KMS-11 (cell line): ENCODE data around the gene SLC22A23.
A peak's percentile ranks its signal among the peaks of the same experiment; 100 is the strongest.

Experiments used
- H2AFZ ChIP-seq: fragments of 200-600 bp; sonication (generic); 2 replicates; pipeline ENCODE4 v1.6.1; 2016; ENCODE audit warnings: antibody characterized with exemption, mixed run types, low read depth
- H3K27ac ChIP-seq: fragments of 200-600 bp; sonication (generic); 2 replicates; pipeline ENCODE4 v1.6.1; 2016; ENCODE audit warnings: mild to moderate bottlenecking, mixed run types
- H3K27me3 ChIP-seq: fragments of 200-600 bp; sonication (generic); 2 replicates; pipeline ENCODE4 v1.6.1; 2017; ENCODE audit warnings: mild to moderate bottlenecking, low read depth, mixed run types, moderate library complexity; ENCODE audit not compliant: insufficient read depth
- H3K36me3 ChIP-seq: fragments of 200-600 bp; sonication (generic); 2 replicates; pipeline ENCODE4 v1.6.1; 2017; ENCODE audit warnings: mild to moderate bottlenecking, mixed run types; ENCODE audit not compliant: insufficient read depth
- H3K4me1 ChIP-seq: fragments of 200-600 bp; sonication (generic); 2 replicates; pipeline ENCODE4 v1.6.1; 2016; ENCODE audit warnings: mild to moderate bottlenecking, low read depth, mixed run types; ENCODE audit not compliant: poor library complexity, severe bottlenecking
- H3K4me2 ChIP-seq: fragments of 200-600 bp; sonication (generic); 2 replicates; pipeline ENCODE4 v1.7.0; 2016; ENCODE audit warnings: mild to moderate bottlenecking, mixed run types
- H3K4me3 ChIP-seq: fragments of 200-600 bp; sonication (generic); IDR thresholded peaks from 2 replicates; pipeline ENCODE4 v1.6.1; 2017; ENCODE audit warnings: low read depth, low read length, mixed read lengths; ENCODE audit not compliant: insufficient read depth
- H3K79me2 ChIP-seq: fragments of 200-600 bp; sonication (generic); 2 replicates; pipeline ENCODE4 v1.6.1; 2016; ENCODE audit warnings: low read depth, mixed run types; ENCODE audit not compliant: insufficient read depth
- H3K9ac ChIP-seq: fragments of 200-600 bp; sonication (generic); 2 replicates; pipeline ENCODE4 v1.6.1; 2016; ENCODE audit warnings: mild to moderate bottlenecking, mixed run types
- H4K20me1 ChIP-seq: fragments of 200-600 bp; sonication (generic); 2 replicates; pipeline ENCODE4 v1.6.1; 2016; ENCODE audit warnings: mild to moderate bottlenecking, mixed run types; ENCODE audit not compliant: insufficient read depth
- TF ChIP-seq, protein P1 (sequence below): fragments of 200-600 bp; sonication (generic); conservative IDR thresholded peaks from 2 replicates; pipeline ENCODE4 v1.6.1; 2017; ENCODE audit warnings: low read depth, mild to moderate bottlenecking, antibody characterized with exemption, low read length, moderate library complexity, mixed read lengths

The SLC22A23 gene

DNA sequence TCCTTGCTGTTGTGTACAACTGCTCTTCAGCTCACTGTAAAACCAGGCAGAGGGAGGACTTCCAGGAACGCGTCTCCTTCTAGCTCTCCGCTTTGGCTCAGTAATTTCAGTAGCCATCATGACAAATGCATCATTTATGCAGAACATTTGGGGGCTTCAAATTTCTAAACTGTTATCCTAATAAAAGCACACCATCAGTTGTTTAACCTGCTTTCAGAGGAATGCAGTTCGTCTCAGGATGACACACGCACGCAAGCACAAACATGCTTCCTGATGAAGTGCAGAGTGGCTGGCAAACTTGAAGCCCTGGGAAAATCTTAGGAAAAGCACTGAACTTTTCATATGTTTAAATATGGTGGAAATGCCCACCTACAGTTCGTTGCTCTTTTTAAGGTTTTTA lies 24.4 kb downstream of the SLC22A23 start:
- H3K27me3 ChIP-seq = no peaks in the 10 kb centered on the region
- H3K9ac ChIP-seq = no peak overlapping the region
- H3K27ac ChIP-seq = no peak overlapping the region
- H3K4me2 ChIP-seq = peak overlapping the region; percentile 71; the same call in 1 of the 2 replicates
- peaks cover 31% of the 10 kb centered on the region for H3K4me1 ChIP-seq
- H2AFZ ChIP-seq = no peak overlapping the region
- no peaks in the 10 kb centered on the region for H3K79me2 ChIP-seq
- H4K20me1 ChIP-seq = no peaks in the 10 kb centered on the region
- H3K36me3 ChIP-seq = no peaks in the 10 kb centered on the region
- H3K4me3 ChIP-seq = no peak overlapping the region
- TF ChIP-seq, protein P1, sequence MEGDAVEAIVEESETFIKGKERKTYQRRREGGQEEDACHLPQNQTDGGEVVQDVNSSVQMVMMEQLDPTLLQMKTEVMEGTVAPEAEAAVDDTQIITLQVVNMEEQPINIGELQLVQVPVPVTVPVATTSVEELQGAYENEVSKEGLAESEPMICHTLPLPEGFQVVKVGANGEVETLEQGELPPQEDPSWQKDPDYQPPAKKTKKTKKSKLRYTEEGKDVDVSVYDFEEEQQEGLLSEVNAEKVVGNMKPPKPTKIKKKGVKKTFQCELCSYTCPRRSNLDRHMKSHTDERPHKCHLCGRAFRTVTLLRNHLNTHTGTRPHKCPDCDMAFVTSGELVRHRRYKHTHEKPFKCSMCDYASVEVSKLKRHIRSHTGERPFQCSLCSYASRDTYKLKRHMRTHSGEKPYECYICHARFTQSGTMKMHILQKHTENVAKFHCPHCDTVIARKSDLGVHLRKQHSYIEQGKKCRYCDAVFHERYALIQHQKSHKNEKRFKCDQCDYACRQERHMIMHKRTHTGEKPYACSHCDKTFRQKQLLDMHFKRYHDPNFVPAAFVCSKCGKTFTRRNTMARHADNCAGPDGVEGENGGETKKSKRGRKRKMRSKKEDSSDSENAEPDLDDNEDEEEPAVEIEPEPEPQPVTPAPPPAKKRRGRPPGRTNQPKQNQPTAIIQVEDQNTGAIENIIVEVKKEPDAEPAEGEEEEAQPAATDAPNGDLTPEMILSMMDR = no peak

DNA sequence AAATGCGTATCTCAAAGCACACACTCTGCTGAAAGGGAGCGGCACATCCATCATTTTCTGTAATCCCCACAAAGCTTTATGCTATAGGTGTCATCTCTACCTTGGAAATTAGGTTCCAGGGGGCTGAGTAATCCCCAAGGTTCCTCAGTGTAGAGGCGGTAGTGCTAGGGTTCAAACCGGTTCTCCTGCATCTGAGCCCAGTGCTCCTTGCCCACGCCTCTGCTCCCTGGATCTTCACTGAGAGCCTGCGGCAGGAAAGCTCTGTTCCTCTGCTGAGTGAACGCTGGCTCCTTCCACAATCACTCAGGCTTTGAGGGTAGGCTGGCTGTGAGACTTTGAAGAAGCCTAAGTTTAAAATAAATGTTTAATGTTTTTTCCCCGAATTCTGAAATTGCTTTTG lies 24.9 kb downstream of the SLC22A23 start:
- no peak overlapping the region for H3K4me3 ChIP-seq
- no peak overlapping the region for H2AFZ ChIP-seq
- no peak overlapping the region for H3K4me2 ChIP-seq
- no peak overlapping the region for H3K27ac ChIP-seq
- H3K27me3 ChIP-seq = no peaks in the 10 kb centered on the region
- H3K9ac ChIP-seq = no peak overlapping the region
- H4K20me1 ChIP-seq = no peaks in the 10 kb centered on the region
- TF ChIP-seq, protein P1 = no peak
- no peaks in the 10 kb centered on the region for H3K79me2 ChIP-seq
- peaks cover 31% of the 10 kb centered on the region for H3K4me1 ChIP-seq
- H3K36me3 ChIP-seq = no peaks in the 10 kb centered on the region

DNA sequence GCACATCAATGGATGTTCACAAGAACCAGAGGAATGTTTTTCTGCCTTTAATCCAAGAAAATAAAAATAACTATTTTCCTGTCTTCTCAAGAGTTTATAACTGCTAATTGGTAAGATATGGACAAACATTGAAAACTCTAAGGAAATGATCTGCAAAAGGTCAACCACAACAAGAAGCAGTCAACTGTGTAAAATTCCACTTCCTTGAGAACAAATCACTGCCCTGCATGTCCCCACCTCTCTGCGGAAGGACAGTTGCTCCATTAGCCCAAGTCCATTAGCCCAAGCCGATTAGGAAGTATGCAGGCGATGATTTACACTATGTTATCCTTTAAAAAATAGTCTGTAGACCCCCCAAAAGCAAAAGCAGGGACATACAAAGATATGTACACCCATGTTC lies 27.6 kb downstream of the SLC22A23 start:
- TF ChIP-seq, protein P1 = no peak
- Histone ChIP-seq H3K4me1 (peaks cover 31% of the 10 kb centered on the region), H3K4me2 (no peak overlapping the region), H3K9ac (no peak overlapping the region), H3K27ac (no peak overlapping the region), H2AFZ (no peak overlapping the region), H3K27me3 (no peaks in the 10 kb centered on the region), H3K36me3 (no peaks in the 10 kb centered on the region), H4K20me1 (no peaks in the 10 kb centered on the region), H3K4me3 (no peak overlapping the region), H3K79me2 (no peaks in the 10 kb centered on the region)

DNA sequence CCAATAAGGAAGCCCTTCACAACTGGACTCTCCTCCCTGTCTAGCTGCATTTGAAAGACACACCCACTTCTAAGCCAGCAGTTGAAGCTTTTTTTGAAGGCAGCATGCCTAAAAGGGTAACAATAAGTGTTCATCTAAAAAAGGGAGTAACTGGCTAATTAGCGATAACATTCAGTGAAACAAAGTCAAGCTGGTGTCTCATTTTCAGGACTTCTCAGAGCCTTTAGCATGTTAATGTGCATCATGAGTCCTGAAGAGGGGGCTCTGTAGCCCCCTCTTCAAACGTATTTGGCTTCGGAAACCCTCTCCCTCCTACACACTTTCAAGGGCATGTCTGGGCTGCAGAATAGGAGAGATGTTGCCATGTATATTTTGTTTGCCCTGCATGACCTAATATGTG lies 28.1 kb downstream of the SLC22A23 start:
- no peak overlapping the region for H3K27ac ChIP-seq
- no peak overlapping the region for H3K9ac ChIP-seq
- H4K20me1 ChIP-seq = no peaks in the 10 kb centered on the region

More for the DNA sequence above, 28.1 kb downstream of the SLC22A23 start:
- Histone ChIP-seq H2AFZ (no peak overlapping the region), H3K36me3 (no peaks in the 10 kb centered on the region), H3K4me2 (no peak overlapping the region), H3K4me3 (no peak overlapping the region), H3K4me1 (peaks cover 26% of the 10 kb centered on the region), H3K27me3 (no peaks in the 10 kb centered on the region), H3K79me2 (no peaks in the 10 kb centered on the region)
- TF ChIP-seq, protein P1 = no peak
